ENCODE data around the gene CHL1.

Gene CHL1

GRCh38 chr3:277873-278272 is 81.3 kb downstream of the CHL1 start:
- Histone ChIP-seq H3K9ac (ENCODE audit: low read length in 5 of 5) (no peak overlapping the region), H3K9me3 (ENCODE audit: control insufficient read depth in 5 of 5, low read length in 5 of 5) (peaks cover 0 to 5% (median 3%) of the 10 kb centered on the region in 5 donors), H3K4me1 (ENCODE audit: control insufficient read depth in 5 of 5, insufficient read depth in 5 of 5, low read length in 5 of 5) (peaks cover 0 to 14% (median 0%) of the 10 kb centered on the region in 5 donors), H3K27ac (ENCODE audit: low read depth, low read length) (no peak overlapping the region), H3K36me3 (ENCODE audit: control insufficient read depth in 5 of 5, insufficient read depth in 5 of 5, low read length in 5 of 5) (no peaks in the 10 kb centered on the region), H3K27me3 (ENCODE audit: control insufficient read depth in 5 of 5, insufficient read depth in 4 of 5, low read length in 5 of 5) (no peaks in the 10 kb centered on the region), H3K4me3 (ENCODE audit: low read depth in 1 of 5, low read length in 5 of 5) (no peak overlapping the region)

DNA sequence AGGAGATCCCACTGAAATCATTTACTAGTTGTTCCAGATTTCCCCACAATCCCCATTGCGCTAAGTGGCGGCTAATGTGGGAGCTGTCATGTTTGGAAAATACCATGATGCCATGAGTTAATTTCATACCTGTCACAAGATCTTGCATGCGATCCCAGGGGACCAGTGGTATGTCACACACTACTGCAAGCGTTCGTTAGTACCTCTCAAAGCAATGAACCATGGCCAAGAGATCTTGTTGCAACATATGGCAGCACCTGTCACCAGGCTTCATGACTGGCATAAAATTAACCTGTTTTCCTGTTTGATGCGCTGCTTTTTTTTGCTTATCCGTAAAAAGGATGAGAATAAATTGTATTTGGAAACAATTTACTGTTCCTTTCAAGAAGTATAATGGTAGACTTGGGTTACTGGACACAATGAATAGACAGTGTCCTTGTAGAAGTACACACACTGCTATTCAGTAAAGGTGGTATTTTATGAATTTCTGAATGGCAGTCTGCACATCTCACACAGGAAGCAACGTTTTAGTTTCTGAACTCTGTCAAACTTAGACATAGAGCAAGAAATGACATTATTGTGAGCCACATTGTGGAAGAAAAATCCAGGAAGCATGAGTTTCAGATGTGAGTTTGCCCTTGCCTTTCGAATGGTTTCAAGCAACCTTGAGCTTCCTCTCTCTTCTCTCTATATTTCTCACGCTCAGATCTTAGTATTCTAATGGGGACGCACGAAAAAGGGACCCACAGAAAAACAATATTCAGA is 81.9 kb downstream of the CHL1 start:
- Histone ChIP-seq H3K4me1 (ENCODE audit: control insufficient read depth in 5 of 5, insufficient read depth in 5 of 5, low read length in 5 of 5) (peaks cover 0 to 14% (median 0%) of the 10 kb centered on the region in 5 donors), H3K9ac (ENCODE audit: low read length in 5 of 5) (no peak overlapping the region), H3K9me3 (ENCODE audit: control insufficient read depth in 5 of 5, low read length in 5 of 5) (peaks cover 0 to 5% (median 3%) of the 10 kb centered on the region in 5 donors), H3K4me3 (ENCODE audit: low read depth in 1 of 5, low read length in 5 of 5) (peak overlapping the region in 1 of 5 donors; percentile 13), H3K27me3 (ENCODE audit: control insufficient read depth in 5 of 5, insufficient read depth in 4 of 5, low read length in 5 of 5) (no peaks in the 10 kb centered on the region), H3K27ac (ENCODE audit: low read depth, low read length) (no peak overlapping the region), H3K36me3 (ENCODE audit: control insufficient read depth in 5 of 5, insufficient read depth in 5 of 5, low read length in 5 of 5) (no peaks in the 10 kb centered on the region)

DNA sequence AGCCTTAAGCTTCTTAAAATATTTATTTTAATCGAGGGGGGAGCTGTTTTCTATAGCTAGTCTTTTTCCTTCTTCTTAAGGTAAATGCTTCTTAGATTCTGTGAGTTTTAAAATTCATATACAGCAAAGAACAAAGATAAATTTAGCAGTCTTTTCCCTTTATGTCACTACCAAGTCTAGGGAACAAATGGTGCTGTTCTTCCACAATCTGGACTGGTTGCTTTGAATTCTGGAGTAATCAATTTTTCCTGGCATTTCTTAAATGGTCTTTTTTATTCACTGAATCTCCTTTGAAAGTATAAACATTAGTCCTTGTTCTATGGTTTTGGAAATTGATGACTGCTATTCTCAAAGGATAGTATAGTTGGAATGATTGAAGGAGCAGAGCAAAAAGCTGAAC is 82.8 kb downstream of the CHL1 start:
- Histone ChIP-seq H3K27ac (ENCODE audit: low read depth, low read length) (no peak overlapping the region), H3K9me3 (ENCODE audit: control insufficient read depth in 5 of 5, low read length in 5 of 5) (peaks cover 0 to 5% (median 3%) of the 10 kb centered on the region in 5 donors), H3K4me1 (ENCODE audit: control insufficient read depth in 5 of 5, insufficient read depth in 5 of 5, low read length in 5 of 5) (peaks cover 0 to 14% (median 0%) of the 10 kb centered on the region in 5 donors), H3K36me3 (ENCODE audit: control insufficient read depth in 5 of 5, insufficient read depth in 5 of 5, low read length in 5 of 5) (no peaks in the 10 kb centered on the region), H3K9ac (ENCODE audit: low read length in 5 of 5) (no peak overlapping the region), H3K27me3 (ENCODE audit: control insufficient read depth in 5 of 5, insufficient read depth in 4 of 5, low read length in 5 of 5) (no peaks in the 10 kb centered on the region), H3K4me3 (ENCODE audit: low read depth in 1 of 5, low read length in 5 of 5) (no peak overlapping the region)

DNA sequence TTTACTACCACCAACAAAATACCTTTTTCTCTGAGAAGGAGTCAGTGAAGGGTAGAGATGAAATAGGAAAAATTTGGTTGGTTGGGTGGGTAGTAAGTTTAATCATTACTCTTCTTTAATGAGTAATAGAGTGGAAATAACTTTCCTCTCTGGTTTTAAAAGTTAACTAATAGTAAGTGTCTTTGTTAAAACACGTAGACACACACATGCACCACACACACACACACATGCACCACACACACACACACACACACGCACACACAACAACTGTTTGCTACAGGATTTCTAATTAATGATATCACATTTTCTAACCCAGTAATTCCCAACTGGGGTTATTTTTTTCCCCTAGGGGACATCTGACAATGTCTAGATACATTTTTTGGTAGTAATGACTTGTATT is 84.1 kb downstream of the CHL1 start:
- Histone ChIP-seq H3K4me3 (ENCODE audit: low read depth in 1 of 5, low read length in 5 of 5) (no peak overlapping the region), H3K9ac (ENCODE audit: low read length in 5 of 5) (no peak overlapping the region), H3K9me3 (ENCODE audit: control insufficient read depth in 5 of 5, low read length in 5 of 5) (peaks cover 0 to 5% (median 3%) of the 10 kb centered on the region in 5 donors), H3K36me3 (ENCODE audit: control insufficient read depth in 5 of 5, insufficient read depth in 5 of 5, low read length in 5 of 5) (no peaks in the 10 kb centered on the region), H3K27me3 (ENCODE audit: control insufficient read depth in 5 of 5, insufficient read depth in 4 of 5, low read length in 5 of 5) (no peaks in the 10 kb centered on the region), H3K4me1 (ENCODE audit: control insufficient read depth in 5 of 5, insufficient read depth in 5 of 5, low read length in 5 of 5) (peaks cover 0 to 14% (median 0%) of the 10 kb centered on the region in 5 donors), H3K27ac (ENCODE audit: low read depth, low read length) (no peak overlapping the region)

GRCh38 chr3:284322-284721 is 87.8 kb downstream of the CHL1 start:
- no peaks in the 10 kb centered on the region for H3K36me3 ChIP-seq (ENCODE audit: control insufficient read depth in 5 of 5, insufficient read depth in 5 of 5, low read length in 5 of 5)
- H3K4me1 ChIP-seq (ENCODE audit: control insufficient read depth in 5 of 5, insufficient read depth in 5 of 5, low read length in 5 of 5) = no peaks in the 10 kb centered on the region
- H3K27me3 ChIP-seq (ENCODE audit: control insufficient read depth in 5 of 5, insufficient read depth in 4 of 5, low read length in 5 of 5) = no peaks in the 10 kb centered on the region
- H3K27ac ChIP-seq (ENCODE audit: low read depth, low read length) = no peak overlapping the region
- no peak overlapping the region for H3K4me3 ChIP-seq (ENCODE audit: low read depth in 1 of 5, low read length in 5 of 5)
- H3K9ac ChIP-seq (ENCODE audit: low read length in 5 of 5) = no peak overlapping the region
- H3K9me3 ChIP-seq (ENCODE audit: control insufficient read depth in 5 of 5, low read length in 5 of 5) = peaks cover 0 to 5% (median 3%) of the 10 kb centered on the region in 5 donors

DNA sequence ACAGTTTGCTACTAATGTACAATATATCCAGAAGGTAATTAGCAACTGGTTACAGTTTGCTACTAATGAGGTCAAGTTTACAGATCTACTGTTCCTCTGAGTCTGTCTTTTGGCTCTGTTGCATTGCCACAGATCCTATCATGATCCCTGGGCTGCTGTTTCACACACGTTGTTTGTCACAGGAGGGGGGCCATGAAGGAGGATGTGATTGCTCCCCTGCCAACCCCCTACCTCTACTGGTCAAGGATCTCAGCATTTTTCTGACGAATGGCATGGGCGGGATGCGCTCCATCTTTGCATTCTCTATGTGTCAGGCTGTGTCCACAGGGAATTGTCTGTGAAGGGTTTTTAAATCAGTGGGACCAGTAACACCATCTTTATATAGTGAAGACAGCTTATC is 91.9 kb downstream of the CHL1 start:
- no peak overlapping the region for H3K9ac ChIP-seq (ENCODE audit: low read length in 5 of 5)
- no peaks in the 10 kb centered on the region for H3K4me1 ChIP-seq (ENCODE audit: control insufficient read depth in 5 of 5, insufficient read depth in 5 of 5, low read length in 5 of 5)
- H3K27me3 ChIP-seq (ENCODE audit: control insufficient read depth in 5 of 5, insufficient read depth in 4 of 5, low read length in 5 of 5) = no peaks in the 10 kb centered on the region
- no peak overlapping the region for H3K27ac ChIP-seq (ENCODE audit: low read depth, low read length)
- H3K36me3 ChIP-seq (ENCODE audit: control insufficient read depth in 5 of 5, insufficient read depth in 5 of 5, low read length in 5 of 5) = no peaks in the 10 kb centered on the region
- H3K4me3 ChIP-seq (ENCODE audit: low read depth in 1 of 5, low read length in 5 of 5) = no peak overlapping the region
- no peaks in the 10 kb centered on the region for H3K9me3 ChIP-seq (ENCODE audit: control insufficient read depth in 5 of 5, low read length in 5 of 5)

DNA sequence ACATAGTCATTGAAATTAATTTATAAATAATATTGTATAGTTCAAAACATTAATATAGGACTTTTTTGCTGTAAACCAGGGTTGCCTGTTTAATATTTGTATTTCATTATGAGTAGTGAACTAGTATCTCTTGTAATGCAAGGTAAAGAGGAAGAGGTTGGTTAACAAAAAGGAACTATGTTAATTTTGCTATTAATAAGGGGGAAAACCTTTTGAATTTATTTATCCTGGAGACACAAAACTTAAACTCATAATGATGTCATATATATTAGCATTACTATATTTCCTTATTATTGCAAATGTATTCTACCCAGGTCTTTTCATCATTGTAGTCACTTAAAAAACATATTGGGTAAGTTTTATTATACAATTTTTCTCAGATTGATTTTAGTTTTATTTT is 94.5 kb downstream of the CHL1 start:
- H3K27me3 ChIP-seq (ENCODE audit: control insufficient read depth in 5 of 5, insufficient read depth in 4 of 5, low read length in 5 of 5) = no peaks in the 10 kb centered on the region
- no peaks in the 10 kb centered on the region for H3K36me3 ChIP-seq (ENCODE audit: control insufficient read depth in 5 of 5, insufficient read depth in 5 of 5, low read length in 5 of 5)
- H3K9ac ChIP-seq (ENCODE audit: low read length in 5 of 5) = no peak overlapping the region
- no peak overlapping the region for H3K27ac ChIP-seq (ENCODE audit: low read depth, low read length)
- no peaks in the 10 kb centered on the region for H3K9me3 ChIP-seq (ENCODE audit: control insufficient read depth in 5 of 5, low read length in 5 of 5)
- no peak overlapping the region for H3K4me3 ChIP-seq (ENCODE audit: low read depth in 1 of 5, low read length in 5 of 5)
- no peaks in the 10 kb centered on the region for H3K4me1 ChIP-seq (ENCODE audit: control insufficient read depth in 5 of 5, insufficient read depth in 5 of 5, low read length in 5 of 5)

- no peak overlapping the region for H3K4me3 ChIP-seq (ENCODE audit: low read depth in 1 of 5, low read length in 5 of 5)
- no peak overlapping the region for H3K9ac ChIP-seq (ENCODE audit: low read length in 5 of 5)
- no peaks in the 10 kb centered on the region for H3K27me3 ChIP-seq (ENCODE audit: control insufficient read depth in 5 of 5, insufficient read depth in 4 of 5, low read length in 5 of 5)
- H3K27ac ChIP-seq (ENCODE audit: low read depth, low read length) = no peak overlapping the region
- H3K9me3 ChIP-seq (ENCODE audit: control insufficient read depth in 5 of 5, low read length in 5 of 5) = no peaks in the 10 kb centered on the region
- no peaks in the 10 kb centered on the region for H3K36me3 ChIP-seq (ENCODE audit: control insufficient read depth in 5 of 5, insufficient read depth in 5 of 5, low read length in 5 of 5)
- no peaks in the 10 kb centered on the region for H3K4me1 ChIP-seq (ENCODE audit: control insufficient read depth in 5 of 5, insufficient read depth in 5 of 5, low read length in 5 of 5)
Observed at GRCh38 chr3:291646-292436, 95.3 kb downstream of the CHL1 start.

- Histone ChIP-seq H3K27me3 (ENCODE audit: control insufficient read depth in 5 of 5, insufficient read depth in 4 of 5, low read length in 5 of 5) (no peaks in the 10 kb centered on the region), H3K4me1 (ENCODE audit: control insufficient read depth in 5 of 5, insufficient read depth in 5 of 5, low read length in 5 of 5) (no peaks in the 10 kb centered on the region), H3K9ac (ENCODE audit: low read length in 5 of 5) (no peak overlapping the region), H3K27ac (ENCODE audit: low read depth, low read length) (no peak overlapping the region), H3K9me3 (ENCODE audit: control insufficient read depth in 5 of 5, low read length in 5 of 5) (no peaks in the 10 kb centered on the region), H3K36me3 (ENCODE audit: control insufficient read depth in 5 of 5, insufficient read depth in 5 of 5, low read length in 5 of 5) (no peaks in the 10 kb centered on the region), H3K4me3 (ENCODE audit: low read depth in 1 of 5, low read length in 5 of 5) (no peak overlapping the region)
Observed at GRCh38 chr3:294096-294495, 97.5 kb downstream of the CHL1 start.

GRCh38 chr3:294581-294980 is 98.0 kb downstream of the CHL1 start:
- Histone ChIP-seq H3K27ac (ENCODE audit: low read depth, low read length) (no peak overlapping the region), H3K4me3 (ENCODE audit: low read depth in 1 of 5, low read length in 5 of 5) (no peak overlapping the region), H3K36me3 (ENCODE audit: control insufficient read depth in 5 of 5, insufficient read depth in 5 of 5, low read length in 5 of 5) (no peaks in the 10 kb centered on the region), H3K9ac (ENCODE audit: low read length in 5 of 5) (no peak overlapping the region), H3K27me3 (ENCODE audit: control insufficient read depth in 5 of 5, insufficient read depth in 4 of 5, low read length in 5 of 5) (no peaks in the 10 kb centered on the region), H3K4me1 (ENCODE audit: control insufficient read depth in 5 of 5, insufficient read depth in 5 of 5, low read length in 5 of 5) (no peaks in the 10 kb centered on the region), H3K9me3 (ENCODE audit: control insufficient read depth in 5 of 5, low read length in 5 of 5) (no peaks in the 10 kb centered on the region)

All from subcutaneous abdominal adipose tissue (tissue), 5 donors.